ENCODE results near the gene PCSK4. TPM values are rescaled to one million over a fixed set of nuclear protein-coding genes. Genes with fewer than 3 reads are reported as not detected.

The PCSK4 gene
- total and polyA plus RNA-seq, 2 of the 13 experiments (the other 11 are each of a cell fraction or from before 2014, with no cell fraction given) = 2.0 to 2.7 TPM

DNA sequence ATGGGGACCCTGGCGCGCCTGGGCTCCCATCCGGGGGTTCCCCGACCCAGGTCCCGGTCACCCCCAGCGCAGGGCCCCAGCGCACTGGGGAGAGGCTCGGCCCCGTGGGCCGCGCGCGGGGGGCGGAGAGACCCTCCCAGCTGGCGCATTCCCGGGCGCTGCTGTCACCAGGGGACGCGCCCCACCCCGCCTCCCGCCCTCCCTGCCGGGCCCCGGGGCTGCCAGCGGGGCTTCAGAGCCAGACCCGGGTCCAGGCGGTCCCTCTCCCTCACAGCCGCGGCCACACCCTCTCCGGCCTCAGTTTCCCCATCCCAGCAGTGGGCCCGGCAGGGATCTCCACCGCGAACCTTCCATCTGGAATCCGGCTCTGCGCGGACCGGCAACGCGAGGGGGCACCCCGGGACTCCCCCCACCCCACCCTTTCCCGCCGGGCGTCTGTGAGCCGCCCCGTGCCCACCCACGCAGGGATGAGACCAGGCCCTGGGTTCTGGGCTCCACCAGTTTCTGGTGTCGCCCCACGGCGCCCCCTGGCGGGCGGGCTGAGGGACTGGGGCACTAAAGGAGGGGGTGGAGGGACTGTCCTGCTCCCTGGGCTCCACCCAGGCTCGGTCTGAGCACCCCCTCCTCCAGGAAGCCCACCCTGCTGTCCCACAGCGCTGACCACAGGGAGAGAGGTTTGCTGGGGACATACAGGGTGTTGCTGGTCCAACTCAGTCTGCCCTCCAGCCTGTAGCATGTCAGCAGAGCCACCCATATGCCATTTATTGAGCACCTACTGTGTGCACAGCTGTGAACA lies 23.5 kb upstream of the PCSK4 start (continued):
- TF ChIP-seq HNRNPK (IDR thresholded peaks at IDR 0.05; ENCODE audit: low read depth, low read length, poor library complexity, severe bottlenecking) (peak; percentile 55), ZFP36 (IDR thresholded peaks at IDR 0.05; ENCODE audit: borderline replicate concordance, low read depth, low read length, partially characterized antibody) (peak; percentile 91), U2AF2 (IDR thresholded peaks at IDR 0.05; ENCODE audit: low read depth, low read length) (no peak), ZIK1 (CRISPR knock-in tag; IDR thresholded peaks at IDR 0.05; ENCODE audit: borderline replicate concordance, low read depth) (0 out of 2 replicates have a peak, but pooled peaks have one; percentile 28), ARID2 (CRISPR knock-in tag; IDR thresholded peaks at IDR 0.05; ENCODE audit: borderline replicate concordance) (no peak), CBX1 (IDR thresholded peaks at IDR 0.05; ENCODE audit: low read depth) (peak; percentile 73), ELF1 (CRISPR knock-in tag; IDR thresholded peaks at IDR 0.05) (no peak), ZMYM3 (CRISPR knock-in tag; IDR thresholded peaks at IDR 0.05) (peak; percentile 81), KDM1A (CRISPR knock-in tag; IDR thresholded peaks at IDR 0.05) (peak; percentile 20; the same call in 1 of the 2 replicates), XRCC5 (optimal IDR thresholded peaks at IDR 0.05; ENCODE audit: low read length) (peak; percentile 21)
- TF ChIP-seq, protein P1, sequence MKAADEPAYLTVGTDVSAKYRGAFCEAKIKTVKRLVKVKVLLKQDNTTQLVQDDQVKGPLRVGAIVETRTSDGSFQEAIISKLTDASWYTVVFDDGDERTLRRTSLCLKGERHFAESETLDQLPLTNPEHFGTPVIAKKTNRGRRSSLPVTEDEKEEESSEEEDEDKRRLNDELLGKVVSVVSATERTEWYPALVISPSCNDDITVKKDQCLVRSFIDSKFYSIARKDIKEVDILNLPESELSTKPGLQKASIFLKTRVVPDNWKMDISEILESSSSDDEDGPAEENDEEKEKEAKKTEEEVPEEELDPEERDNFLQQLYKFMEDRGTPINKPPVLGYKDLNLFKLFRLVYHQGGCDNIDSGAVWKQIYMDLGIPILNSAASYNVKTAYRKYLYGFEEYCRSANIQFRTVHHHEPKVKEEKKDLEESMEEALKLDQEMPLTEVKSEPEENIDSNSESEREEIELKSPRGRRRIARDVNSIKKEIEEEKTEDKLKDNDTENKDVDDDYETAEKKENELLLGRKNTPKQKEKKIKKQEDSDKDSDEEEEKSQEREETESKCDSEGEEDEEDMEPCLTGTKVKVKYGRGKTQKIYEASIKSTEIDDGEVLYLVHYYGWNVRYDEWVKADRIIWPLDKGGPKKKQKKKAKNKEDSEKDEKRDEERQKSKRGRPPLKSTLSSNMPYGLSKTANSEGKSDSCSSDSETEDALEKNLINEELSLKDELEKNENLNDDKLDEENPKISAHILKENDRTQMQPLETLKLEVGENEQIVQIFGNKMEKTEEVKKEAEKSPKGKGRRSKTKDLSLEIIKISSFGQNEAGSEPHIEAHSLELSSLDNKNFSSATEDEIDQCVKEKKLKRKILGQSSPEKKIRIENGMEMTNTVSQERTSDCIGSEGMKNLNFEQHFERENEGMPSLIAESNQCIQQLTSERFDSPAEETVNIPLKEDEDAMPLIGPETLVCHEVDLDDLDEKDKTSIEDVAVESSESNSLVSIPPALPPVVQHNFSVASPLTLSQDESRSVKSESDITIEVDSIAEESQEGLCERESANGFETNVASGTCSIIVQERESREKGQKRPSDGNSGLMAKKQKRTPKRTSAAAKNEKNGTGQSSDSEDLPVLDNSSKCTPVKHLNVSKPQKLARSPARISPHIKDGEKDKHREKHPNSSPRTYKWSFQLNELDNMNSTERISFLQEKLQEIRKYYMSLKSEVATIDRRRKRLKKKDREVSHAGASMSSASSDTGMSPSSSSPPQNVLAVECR (CRISPR knock-in tag; IDR thresholded peaks at IDR 0.05; ENCODE audit: borderline replicate concordance) = peak; percentile 32
- TF ChIP-seq, protein P2, sequence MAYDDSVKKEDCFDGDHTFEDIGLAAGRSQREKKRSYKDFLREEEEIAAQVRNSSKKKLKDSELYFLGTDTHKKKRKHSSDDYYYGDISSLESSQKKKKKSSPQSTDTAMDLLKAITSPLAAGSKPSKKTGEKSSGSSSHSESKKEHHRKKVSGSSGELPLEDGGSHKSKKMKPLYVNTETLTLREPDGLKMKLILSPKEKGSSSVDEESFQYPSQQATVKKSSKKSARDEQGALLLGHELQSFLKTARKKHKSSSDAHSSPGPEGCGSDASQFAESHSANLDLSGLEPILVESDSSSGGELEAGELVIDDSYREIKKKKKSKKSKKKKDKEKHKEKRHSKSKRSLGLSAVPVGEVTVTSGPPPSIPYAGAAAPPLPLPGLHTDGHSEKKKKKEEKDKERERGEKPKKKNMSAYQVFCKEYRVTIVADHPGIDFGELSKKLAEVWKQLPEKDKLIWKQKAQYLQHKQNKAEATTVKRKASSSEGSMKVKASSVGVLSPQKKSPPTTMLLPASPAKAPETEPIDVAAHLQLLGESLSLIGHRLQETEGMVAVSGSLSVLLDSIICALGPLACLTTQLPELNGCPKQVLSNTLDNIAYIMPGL (CRISPR knock-in tag; IDR thresholded peaks at IDR 0.05; ENCODE audit: borderline replicate concordance in 1 of 2, low read depth in 1 of 2) = 0 out of 4 replicates have a peak, but pooled peaks of 1 of the 2 experiments have one; percentile 32
- TF ChIP-seq, protein P3, sequence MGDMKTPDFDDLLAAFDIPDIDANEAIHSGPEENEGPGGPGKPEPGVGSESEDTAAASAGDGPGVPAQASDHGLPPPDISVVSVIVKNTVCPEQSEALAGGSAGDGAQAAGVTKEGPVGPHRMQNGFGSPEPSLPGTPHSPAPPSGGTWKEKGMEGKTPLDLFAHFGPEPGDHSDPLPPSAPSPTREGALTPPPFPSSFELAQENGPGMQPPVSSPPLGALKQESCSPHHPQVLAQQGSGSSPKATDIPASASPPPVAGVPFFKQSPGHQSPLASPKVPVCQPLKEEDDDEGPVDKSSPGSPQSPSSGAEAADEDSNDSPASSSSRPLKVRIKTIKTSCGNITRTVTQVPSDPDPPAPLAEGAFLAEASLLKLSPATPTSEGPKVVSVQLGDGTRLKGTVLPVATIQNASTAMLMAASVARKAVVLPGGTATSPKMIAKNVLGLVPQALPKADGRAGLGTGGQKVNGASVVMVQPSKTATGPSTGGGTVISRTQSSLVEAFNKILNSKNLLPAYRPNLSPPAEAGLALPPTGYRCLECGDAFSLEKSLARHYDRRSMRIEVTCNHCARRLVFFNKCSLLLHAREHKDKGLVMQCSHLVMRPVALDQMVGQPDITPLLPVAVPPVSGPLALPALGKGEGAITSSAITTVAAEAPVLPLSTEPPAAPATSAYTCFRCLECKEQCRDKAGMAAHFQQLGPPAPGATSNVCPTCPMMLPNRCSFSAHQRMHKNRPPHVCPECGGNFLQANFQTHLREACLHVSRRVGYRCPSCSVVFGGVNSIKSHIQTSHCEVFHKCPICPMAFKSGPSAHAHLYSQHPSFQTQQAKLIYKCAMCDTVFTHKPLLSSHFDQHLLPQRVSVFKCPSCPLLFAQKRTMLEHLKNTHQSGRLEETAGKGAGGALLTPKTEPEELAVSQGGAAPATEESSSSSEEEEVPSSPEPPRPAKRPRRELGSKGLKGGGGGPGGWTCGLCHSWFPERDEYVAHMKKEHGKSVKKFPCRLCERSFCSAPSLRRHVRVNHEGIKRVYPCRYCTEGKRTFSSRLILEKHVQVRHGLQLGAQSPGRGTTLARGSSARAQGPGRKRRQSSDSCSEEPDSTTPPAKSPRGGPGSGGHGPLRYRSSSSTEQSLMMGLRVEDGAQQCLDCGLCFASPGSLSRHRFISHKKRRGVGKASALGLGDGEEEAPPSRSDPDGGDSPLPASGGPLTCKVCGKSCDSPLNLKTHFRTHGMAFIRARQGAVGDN (CRISPR knock-in tag; IDR thresholded peaks at IDR 0.05) = peak; percentile 10; the same call in 1 of the 2 replicates

All from HepG2 (cell line).